SK-N-MC (cell line): ENCODE measurements around the gene NEU2.
"Not testable (repeated sequence)": the region's sequence is repeated elsewhere in the genome, so short reads cannot be mapped to it uniquely, and the experiment has no call there.

Experiments
- EZH2 ChIP-seq: fragments of 200-600 bp; sonication (generic); IDR thresholded peaks from one replicate; pipeline ENCODE4 v1.6.1; 2017; ENCODE audit warnings: antibody characterized with exemption
- FOXP2 ChIP-seq: optimal IDR thresholded peaks from 2 replicates; pipeline ENCODE3; 2011; ENCODE audit warnings: mild to moderate bottlenecking, moderate library complexity; ENCODE audit not compliant: insufficient read depth; ENCODE audit errors: extremely low read length, control extremely low read depth
- POLR2AphosphoS5 ChIP-seq: IDR thresholded peaks from 2 replicates; pipeline ENCODE4 v1.6.1; 2012; ENCODE audit warnings: mild to moderate bottlenecking, low read depth, low read length, borderline replicate concordance

- not testable (repeated sequence) for TF ChIP-seq POLR2AphosphoS5, EZH2, FOXP2
These were observed 32.7 kb downstream of the NEU2 start for GRCh38 chr2:233065200-233065589.
